Activated naive CD8-positive, alpha-beta T cell (primary cell): ENCODE data around the gene MFGE8.
A peak's percentile ranks its signal among the peaks of the same experiment; 100 is the strongest.

Source experiments
- H3K27ac Mint-ChIP-seq: one replicate; pipeline ENCODE4 v1.8.0; 2021; ENCODE audit warnings: mixed read lengths
- H3K27me3 Mint-ChIP-seq: one replicate; pipeline ENCODE4 v1.8.0; 2021; ENCODE audit warnings: mixed read lengths
- H3K36me3 Mint-ChIP-seq: one replicate; pipeline ENCODE4 v1.8.0; 2021; ENCODE audit warnings: mixed read lengths
- H3K4me1 Mint-ChIP-seq: one replicate; pipeline ENCODE4 v1.8.0; 2021; ENCODE audit warnings: low read depth, mixed read lengths
- H3K4me3 Mint-ChIP-seq: one replicate; pipeline ENCODE4 v1.8.0; 2021; ENCODE audit warnings: mild to moderate bottlenecking, mixed read lengths
- H3K9me3 Mint-ChIP-seq: one replicate; pipeline ENCODE4 v1.8.0; 2021; ENCODE audit warnings: low read depth, mixed read lengths

Gene MFGE8

DNA sequence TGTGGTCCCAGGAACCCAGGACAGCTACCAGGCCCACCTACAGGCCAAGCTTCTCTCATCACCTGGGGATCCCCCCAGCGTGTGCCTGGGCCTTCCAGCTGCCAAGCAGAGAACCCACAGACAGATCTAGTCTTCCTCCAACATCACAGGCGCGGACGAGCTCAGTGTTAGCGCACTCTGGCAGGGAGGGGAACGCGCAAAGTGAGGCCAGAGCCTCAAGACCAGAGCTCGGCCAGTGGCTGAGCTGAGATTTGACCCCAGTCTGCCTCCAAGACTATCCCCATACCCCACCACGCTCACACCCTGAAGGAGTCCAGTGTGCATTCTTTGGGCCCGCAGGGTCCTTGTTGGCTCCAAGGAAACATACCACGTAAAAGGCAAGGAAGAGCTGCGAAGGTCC is 5.1 kb downstream of the MFGE8 start:
- H3K27ac Mint-ChIP-seq, result peak overlapping the region; percentile 68

DNA sequence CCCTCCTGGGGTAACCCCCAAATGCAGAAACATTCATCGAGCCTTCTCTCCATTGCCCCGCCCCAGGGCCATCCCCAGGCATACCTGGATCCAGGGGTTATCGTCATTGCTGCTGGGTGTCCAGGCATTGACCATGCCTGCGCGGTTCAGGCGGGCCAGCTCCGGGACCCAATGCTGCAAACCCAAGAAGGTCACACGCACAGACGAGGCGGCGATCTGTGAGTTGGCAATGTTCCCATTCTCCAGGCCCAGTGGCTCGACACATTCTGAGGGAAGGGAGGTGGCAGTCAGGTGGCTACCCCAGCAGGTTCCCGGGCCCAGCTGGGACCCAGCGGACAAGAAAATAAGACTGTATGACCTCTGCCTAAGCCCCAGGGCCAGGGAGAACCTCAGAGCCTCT is 6.1 kb downstream of the MFGE8 start:
- no peak overlapping the region for H3K27ac Mint-ChIP-seq
- no peaks in the 10 kb centered on the region for H3K27me3 Mint-ChIP-seq
- H3K36me3 Mint-ChIP-seq, result no peaks in the 10 kb centered on the region
- H3K9me3 Mint-ChIP-seq, result no peaks in the 10 kb centered on the region
- no peak overlapping the region for H3K4me3 Mint-ChIP-seq
- H3K4me1 Mint-ChIP-seq, result peaks cover 57% of the 10 kb centered on the region

More for the DNA sequence above, 5.1 kb downstream of the MFGE8 start:
- peaks cover 55% of the 10 kb centered on the region for H3K4me1 Mint-ChIP-seq
- no peaks in the 10 kb centered on the region for H3K27me3 Mint-ChIP-seq
- H3K4me3 Mint-ChIP-seq, result no peak overlapping the region
- no peaks in the 10 kb centered on the region for H3K9me3 Mint-ChIP-seq
- H3K36me3 Mint-ChIP-seq, result no peaks in the 10 kb centered on the region

DNA sequence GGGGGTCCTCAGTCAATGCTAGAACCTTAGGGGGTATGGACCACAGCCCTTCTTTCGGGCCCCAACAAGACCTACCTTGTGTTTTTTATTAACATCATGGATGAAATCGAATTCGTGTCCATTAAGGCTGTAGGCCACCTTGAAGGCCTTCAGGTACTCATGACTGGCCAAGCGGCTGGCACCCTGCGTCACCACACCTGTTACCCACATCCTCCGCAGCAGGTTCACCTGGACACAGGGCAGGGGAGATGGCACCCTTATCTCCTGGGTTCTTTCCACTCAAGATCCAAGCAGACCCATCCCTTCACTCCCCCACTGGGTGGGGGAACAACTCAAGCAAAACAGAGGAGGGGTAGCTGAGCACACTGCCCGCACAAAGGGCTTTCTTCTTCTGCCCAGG is 6.6 kb downstream of the MFGE8 start:
- Mint-ChIP-seq H3K4me1 (peaks cover 55% of the 10 kb centered on the region), H3K27me3 (no peaks in the 10 kb centered on the region), H3K4me3 (no peak overlapping the region), H3K27ac (no peak overlapping the region), H3K36me3 (peaks cover 2% of the 10 kb centered on the region), H3K9me3 (no peaks in the 10 kb centered on the region)

DNA sequence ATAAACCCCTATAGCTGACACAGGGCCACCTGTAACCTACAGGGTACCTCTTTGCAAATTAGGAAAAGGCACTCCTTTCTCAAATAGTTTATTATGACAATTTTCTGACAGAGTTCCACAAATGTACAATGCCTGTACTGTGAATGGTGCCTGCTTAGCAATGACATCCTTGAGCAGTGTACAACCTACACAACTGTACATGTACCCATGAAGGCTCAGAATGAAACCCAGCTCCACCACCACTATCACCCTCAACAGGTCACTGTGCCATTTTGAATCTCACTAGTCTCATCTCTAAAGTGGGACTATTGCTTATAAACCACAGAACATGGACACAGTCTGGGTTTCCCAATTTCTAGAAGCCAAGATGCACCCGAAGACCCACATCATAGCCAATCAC is 7.0 kb downstream of the MFGE8 start:
- Mint-ChIP-seq H3K9me3 (no peaks in the 10 kb centered on the region), H3K36me3 (peaks cover 3% of the 10 kb centered on the region), H3K4me3 (no peak overlapping the region), H3K27ac (peak overlapping the region; percentile 61), H3K4me1 (peaks cover 53% of the 10 kb centered on the region), H3K27me3 (no peaks in the 10 kb centered on the region)

DNA sequence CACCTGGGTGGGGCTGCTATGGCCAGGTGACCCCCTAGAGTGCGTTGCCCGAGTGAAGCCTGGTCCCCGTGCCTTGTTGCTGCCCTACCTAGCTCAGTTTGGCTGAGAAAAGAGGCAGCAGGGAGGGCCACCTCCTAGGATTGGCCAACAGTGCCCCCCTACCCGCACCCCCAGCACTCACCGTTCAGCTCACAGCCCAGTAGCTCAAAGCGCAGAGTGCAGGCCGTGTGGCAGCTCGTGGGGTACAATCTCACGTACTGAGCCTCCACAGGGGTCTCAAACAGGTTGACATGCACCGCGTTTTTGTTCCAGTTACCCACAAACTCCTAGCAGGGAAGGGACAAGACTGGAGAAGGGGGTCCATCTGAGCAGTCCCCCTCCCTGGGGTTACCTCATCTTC is 7.6 kb downstream of the MFGE8 start:
- peaks cover 52% of the 10 kb centered on the region for H3K4me1 Mint-ChIP-seq
- peaks cover 7% of the 10 kb centered on the region for H3K36me3 Mint-ChIP-seq
- no peak overlapping the region for H3K27ac Mint-ChIP-seq
- no peaks in the 10 kb centered on the region for H3K9me3 Mint-ChIP-seq
- no peaks in the 10 kb centered on the region for H3K27me3 Mint-ChIP-seq
- H3K4me3 Mint-ChIP-seq, result no peak overlapping the region

DNA sequence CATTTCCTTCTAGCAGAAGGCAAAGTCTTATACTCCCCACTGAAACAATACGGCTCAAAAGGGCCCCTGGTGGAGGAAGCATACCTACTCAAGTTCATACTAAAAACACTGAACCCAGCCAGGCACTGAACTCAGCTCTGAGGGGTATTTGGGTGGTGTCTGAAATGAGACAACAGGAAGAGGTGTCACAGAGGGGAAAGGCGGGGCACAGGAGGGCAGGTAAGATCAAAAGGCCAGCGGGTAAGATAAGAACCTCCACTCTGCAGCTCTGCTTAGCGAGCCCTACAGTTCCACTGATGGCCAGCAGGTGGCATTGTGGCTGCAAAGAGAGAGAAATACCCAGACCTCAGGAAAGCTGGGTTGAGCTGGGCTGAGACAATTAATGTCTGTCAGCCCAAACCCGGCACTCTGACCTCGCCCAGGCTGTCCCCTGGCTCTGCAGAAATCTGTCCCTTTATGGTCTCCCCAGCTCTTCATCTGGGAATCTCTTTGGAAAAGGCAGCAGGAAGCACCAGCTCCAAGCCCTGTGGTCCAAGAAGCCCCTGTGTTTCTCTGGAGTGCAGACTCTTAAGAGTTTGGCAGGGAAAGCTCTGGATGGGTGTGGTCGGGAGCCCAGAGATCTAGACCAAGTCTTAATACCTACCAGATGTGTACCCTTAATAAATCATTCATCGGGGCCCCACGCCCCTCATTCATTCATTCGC is 8.4 kb downstream of the MFGE8 start:
- H3K27ac Mint-ChIP-seq, result peak overlapping the region; percentile 87

DNA sequence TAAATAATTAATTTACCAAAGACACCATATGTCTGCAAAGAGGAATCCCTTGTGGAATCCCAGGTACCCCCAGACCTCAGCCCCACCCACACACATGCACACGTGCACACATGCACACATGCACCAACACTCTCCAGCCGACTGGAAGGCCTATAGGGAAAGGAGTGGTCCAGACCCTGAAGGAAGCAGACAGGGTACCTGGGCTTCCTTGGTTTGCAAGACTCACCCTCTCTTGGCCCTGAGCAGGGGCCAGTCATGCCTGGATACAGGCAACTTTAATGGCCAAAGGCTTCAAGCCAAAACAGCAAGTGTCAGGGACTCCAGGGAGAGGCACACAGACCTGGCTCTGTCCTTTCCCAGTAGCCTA is 8.9 kb downstream of the MFGE8 start:
- no peaks in the 10 kb centered on the region for H3K9me3 Mint-ChIP-seq
- no peaks in the 10 kb centered on the region for H3K27me3 Mint-ChIP-seq
- H3K4me3 Mint-ChIP-seq, result peak overlapping the region; percentile 47
- H3K4me1 Mint-ChIP-seq, result peaks cover 44% of the 10 kb centered on the region
- peak overlapping the region; percentile 87 for H3K27ac Mint-ChIP-seq
- peaks cover 7% of the 10 kb centered on the region for H3K36me3 Mint-ChIP-seq

More for the DNA sequence above, 8.4 kb downstream of the MFGE8 start:
- no peaks in the 10 kb centered on the region for H3K27me3 Mint-ChIP-seq
- H3K4me3 Mint-ChIP-seq, result peak overlapping the region; percentile 47
- no peaks in the 10 kb centered on the region for H3K9me3 Mint-ChIP-seq
- H3K4me1 Mint-ChIP-seq, result peaks cover 48% of the 10 kb centered on the region
- peaks cover 7% of the 10 kb centered on the region for H3K36me3 Mint-ChIP-seq

GRCh38 chr15:88902846-88903245 is 10.3 kb downstream of the MFGE8 start:
- Mint-ChIP-seq H3K27me3 (no peaks in the 10 kb centered on the region), H3K9me3 (no peaks in the 10 kb centered on the region), H3K27ac (no peak overlapping the region), H3K36me3 (peaks cover 7% of the 10 kb centered on the region), H3K4me3 (no peak overlapping the region), H3K4me1 (peaks cover 44% of the 10 kb centered on the region)

- H3K4me1 Mint-ChIP-seq, result peaks cover 49% of the 10 kb centered on the region
- no peak overlapping the region for H3K27ac Mint-ChIP-seq
- no peak overlapping the region for H3K4me3 Mint-ChIP-seq
- H3K9me3 Mint-ChIP-seq, result no peaks in the 10 kb centered on the region
- peaks cover 7% of the 10 kb centered on the region for H3K36me3 Mint-ChIP-seq
- no peaks in the 10 kb centered on the region for H3K27me3 Mint-ChIP-seq
Observed at GRCh38 chr15:88902221-88902835, 10.9 kb downstream of the MFGE8 start.

DNA sequence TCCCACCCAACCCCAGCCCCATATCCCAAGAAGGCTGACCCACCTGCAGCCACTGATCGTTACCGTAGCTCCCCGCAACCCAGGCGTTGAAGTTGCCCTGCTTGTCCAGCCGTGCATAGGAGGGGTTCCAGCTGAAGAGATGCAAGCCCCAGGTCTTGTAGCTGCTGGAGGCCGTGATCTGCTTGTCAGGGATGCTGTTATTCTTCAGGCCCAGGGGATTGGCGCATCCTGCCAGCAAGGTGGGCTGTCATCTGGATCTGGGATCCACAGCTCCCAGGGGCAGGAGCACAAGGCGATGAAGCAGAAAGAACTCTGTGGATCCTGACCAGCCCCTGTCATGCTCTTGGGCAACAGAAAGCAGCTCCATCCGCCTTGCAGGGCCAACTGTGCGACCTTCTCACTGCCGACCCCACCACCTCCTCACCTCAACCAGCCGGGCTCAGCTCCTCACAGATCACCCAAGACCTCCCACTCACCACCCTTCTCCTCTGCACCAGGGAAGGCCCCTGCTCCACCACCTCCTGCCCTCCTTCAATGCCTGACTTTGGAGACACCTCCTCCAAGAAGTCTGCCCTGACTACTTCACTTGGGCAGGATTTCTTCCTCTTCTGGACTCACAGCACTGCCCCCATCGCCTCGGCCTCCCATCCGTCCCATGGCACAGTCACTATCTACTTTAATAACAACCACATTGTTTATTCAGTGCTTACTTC is 11.5 kb downstream of the MFGE8 start:
- Mint-ChIP-seq H3K27ac (peak overlapping the region; percentile 46), H3K36me3 (peaks cover 7% of the 10 kb centered on the region), H3K27me3 (no peaks in the 10 kb centered on the region), H3K9me3 (no peaks in the 10 kb centered on the region), H3K4me1 (peaks cover 56% of the 10 kb centered on the region), H3K4me3 (no peak overlapping the region)

GRCh38 chr15:88900982-88901418 is 12.2 kb downstream of the MFGE8 start:
- Mint-ChIP-seq H3K9me3 (no peaks in the 10 kb centered on the region), H3K36me3 (peaks cover 7% of the 10 kb centered on the region), H3K27me3 (no peaks in the 10 kb centered on the region), H3K4me3 (no peak overlapping the region), H3K27ac (peak overlapping the region; percentile 47), H3K4me1 (peaks cover 57% of the 10 kb centered on the region)

- Mint-ChIP-seq H3K4me1 (peaks cover 60% of the 10 kb centered on the region), H3K4me3 (no peak overlapping the region), H3K27ac (peak overlapping the region; percentile 47), H3K9me3 (no peaks in the 10 kb centered on the region), H3K36me3 (peaks cover 7% of the 10 kb centered on the region), H3K27me3 (no peaks in the 10 kb centered on the region)
Observed at GRCh38 chr15:88900309-88900981, 12.7 kb downstream of the MFGE8 start.

DNA sequence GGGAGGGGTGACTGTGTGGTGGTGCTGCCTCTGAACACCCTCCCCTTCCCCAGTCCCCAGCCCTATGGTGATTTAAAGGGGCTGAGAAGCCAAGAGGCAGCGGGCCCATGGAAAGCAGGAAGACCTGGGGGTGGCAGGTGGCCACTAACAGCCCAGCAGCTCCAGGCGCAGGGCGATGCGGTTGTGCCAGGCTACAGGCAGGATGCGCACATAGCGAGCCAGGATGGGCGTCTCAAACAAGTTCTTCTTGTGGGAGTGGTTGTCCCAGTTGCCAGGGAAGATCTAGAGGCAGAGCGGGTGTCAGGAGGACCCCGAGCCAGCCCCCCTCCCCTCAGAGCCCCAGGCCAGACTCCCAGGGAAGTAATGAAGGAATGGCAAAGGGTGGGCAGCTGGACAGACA is 13.9 kb downstream of the MFGE8 start:
- Mint-ChIP-seq H3K36me3 (peaks cover 7% of the 10 kb centered on the region), H3K9me3 (no peaks in the 10 kb centered on the region), H3K27me3 (no peaks in the 10 kb centered on the region), H3K4me1 (peaks cover 52% of the 10 kb centered on the region), H3K27ac (no peak overlapping the region), H3K4me3 (no peak overlapping the region)

GRCh38 chr15:88898736-88899135 is 14.4 kb downstream of the MFGE8 start:
- Mint-ChIP-seq H3K4me3 (no peak overlapping the region), H3K4me1 (peaks cover 52% of the 10 kb centered on the region), H3K36me3 (peaks cover 7% of the 10 kb centered on the region), H3K9me3 (no peaks in the 10 kb centered on the region), H3K27ac (no peak overlapping the region), H3K27me3 (no peaks in the 10 kb centered on the region)
